Germinal center (tissue), 1 donor: ENCODE results near the gene DKC1.

Experiments used
- DNase-seq: peaks from one replicate; pipeline ENCODE4 v3.0.0; 2012; ENCODE audit warnings: mixed read lengths, low spot score

Gene DKC1

GRCh38 chrX:154762537-154763296, at the start of gene DKC1:
Gene DKC1 (plus strand): TSS chrX:154762864. CDS start chrX:154762966, 102 bp downstream.
- DNase-seq, result peak; percentile 91

GRCh38 chrX:154714925-154715324, 47.7 kb upstream of the DKC1 start:
- DNase-seq, result peak; percentile 51

- no peak for DNase-seq
These were observed 46.8 kb upstream of the DKC1 start for GRCh38 chrX:154715825-154716224.

GRCh38 chrX:154717824-154718223, 44.8 kb upstream of the DKC1 start:
- no peak for DNase-seq

GRCh38 chrX:154718616-154719015, 44.0 kb upstream of the DKC1 start:
- DNase-seq, result peak; percentile 13

GRCh38 chrX:154719132-154719675, 43.5 kb upstream of the DKC1 start:
- no peak for DNase-seq

- DNase-seq, result no peak
These were observed 42.6 kb upstream of the DKC1 start for GRCh38 chrX:154720067-154720466.

- no peak for DNase-seq
These were observed 41.5 kb upstream of the DKC1 start for GRCh38 chrX:154721155-154721554.

GRCh38 chrX:154724993-154725756, 37.5 kb upstream of the DKC1 start:
- DNase-seq, result no peak

GRCh38 chrX:154727418-154727817, 35.2 kb upstream of the DKC1 start:
- no peak for DNase-seq

- no peak for DNase-seq
These were observed 34.8 kb upstream of the DKC1 start for GRCh38 chrX:154727871-154728270.

GRCh38 chrX:154728431-154729190, 34.1 kb upstream of the DKC1 start:
- DNase-seq, result no peak

- no peak for DNase-seq
These were observed 33.2 kb upstream of the DKC1 start for GRCh38 chrX:154729439-154729838.

- no peak for DNase-seq
These were observed 32.3 kb upstream of the DKC1 start for GRCh38 chrX:154730253-154730891.

GRCh38 chrX:154731184-154731583, 31.5 kb upstream of the DKC1 start:
- DNase-seq, result no peak

GRCh38 chrX:154731881-154732280, 30.8 kb upstream of the DKC1 start:
- no peak for DNase-seq

GRCh38 chrX:154732421-154733065, 30.1 kb upstream of the DKC1 start:
- no peak for DNase-seq

GRCh38 chrX:154733066-154733425, 29.6 kb upstream of the DKC1 start:
- DNase-seq, result no peak

GRCh38 chrX:154734061-154734781, 28.4 kb upstream of the DKC1 start:
- no peak for DNase-seq

GRCh38 chrX:154735695-154736393, 26.8 kb upstream of the DKC1 start:
- no peak for DNase-seq
